GM18867 (cell line): ENCODE results near the gene SEMA6D.

ENCODE experiments used
- ATAC-seq: cut with Tn5 transposase; IDR thresholded peaks from one replicate; pipeline ENCODE4 v1.9.1; 2021; ENCODE audit warnings: mild to moderate bottlenecking, moderate library complexity; ENCODE audit not compliant: unreplicated experiment

SEMA6D gene

GRCh38 chr15:47743385-47743784 lies 26.1 kb downstream of the SEMA6D start:
- no peak for ATAC-seq

GRCh38 chr15:47743886-47744285 lies 26.6 kb downstream of the SEMA6D start:
- no peak for ATAC-seq

GRCh38 chr15:47744496-47744895 lies 27.2 kb downstream of the SEMA6D start:
- ATAC-seq = no peak

- ATAC-seq = no peak
These were observed 27.7 kb downstream of the SEMA6D start for GRCh38 chr15:47744973-47745372.

GRCh38 chr15:47746516-47746915 lies 29.2 kb downstream of the SEMA6D start:
- ATAC-seq = no peak

- no peak for ATAC-seq
These were observed 32.9 kb downstream of the SEMA6D start for GRCh38 chr15:47750030-47750739.

GRCh38 chr15:47750740-47751262 lies 33.5 kb downstream of the SEMA6D start:
- no peak for ATAC-seq

- no peak for ATAC-seq
These were observed 36.3 kb downstream of the SEMA6D start for GRCh38 chr15:47753591-47753990.

GRCh38 chr15:47754312-47754711 lies 37.0 kb downstream of the SEMA6D start:
- ATAC-seq = no peak

- no peak for ATAC-seq
These were observed 38.6 kb downstream of the SEMA6D start for GRCh38 chr15:47755941-47756340.

GRCh38 chr15:47756872-47757271 lies 39.6 kb downstream of the SEMA6D start:
- no peak for ATAC-seq

GRCh38 chr15:47757331-47757730 lies 40.0 kb downstream of the SEMA6D start:
- no peak for ATAC-seq

GRCh38 chr15:47762621-47763020 lies 45.3 kb downstream of the SEMA6D start:
- no peak for ATAC-seq

GRCh38 chr15:47764666-47765065 lies 47.4 kb downstream of the SEMA6D start:
- ATAC-seq = no peak

GRCh38 chr15:47766406-47766805 lies 49.1 kb downstream of the SEMA6D start:
- no peak for ATAC-seq

GRCh38 chr15:47767035-47767434 lies 49.7 kb downstream of the SEMA6D start:
- no peak for ATAC-seq

- no peak for ATAC-seq
These were observed 51.4 kb downstream of the SEMA6D start for GRCh38 chr15:47768735-47769134.

GRCh38 chr15:47769166-47769565 lies 51.9 kb downstream of the SEMA6D start:
- no peak for ATAC-seq

GRCh38 chr15:47773143-47773542 lies 55.8 kb downstream of the SEMA6D start:
- no peak for ATAC-seq

- no peak for ATAC-seq
These were observed 61.0 kb downstream of the SEMA6D start for GRCh38 chr15:47778263-47778770.

- ATAC-seq = no peak
These were observed 63.7 kb downstream of the SEMA6D start for GRCh38 chr15:47780971-47781370.

- no peak for ATAC-seq
These were observed 64.2 kb downstream of the SEMA6D start for GRCh38 chr15:47781527-47781926.

GRCh38 chr15:47784820-47785219 lies 67.5 kb downstream of the SEMA6D start:
- ATAC-seq = no peak
